Tibial nerve (tissue), 3 donors: Measurements from ENCODE around the gene MSI2.

ENCODE experiments used
- POLR2A ChIP-seq, 2 donors: fragments of 450-650 bp; IDR thresholded peaks; one replicate each; pipeline ENCODE4 v1.6.1; 2017; ENCODE audit warnings: antibody characterized with exemption in 2 of 2, mild to moderate bottlenecking in 2 of 2, moderate library complexity in 2 of 2
- TF ChIP-seq, protein P1 (sequence below), 5 experiments: fragments of 200-600 bp in 3 of 5; fragments of 450-650 bp in 2 of 5; sonication (generic) in 3 of 5; IDR thresholded peaks; one replicate each; pipeline ENCODE4 v1.5.1; 2016 to 2019; ENCODE audit warnings: antibody characterized with exemption in 5 of 5, mild to moderate bottlenecking in 3 of 5, moderate library complexity in 2 of 5

DNA sequence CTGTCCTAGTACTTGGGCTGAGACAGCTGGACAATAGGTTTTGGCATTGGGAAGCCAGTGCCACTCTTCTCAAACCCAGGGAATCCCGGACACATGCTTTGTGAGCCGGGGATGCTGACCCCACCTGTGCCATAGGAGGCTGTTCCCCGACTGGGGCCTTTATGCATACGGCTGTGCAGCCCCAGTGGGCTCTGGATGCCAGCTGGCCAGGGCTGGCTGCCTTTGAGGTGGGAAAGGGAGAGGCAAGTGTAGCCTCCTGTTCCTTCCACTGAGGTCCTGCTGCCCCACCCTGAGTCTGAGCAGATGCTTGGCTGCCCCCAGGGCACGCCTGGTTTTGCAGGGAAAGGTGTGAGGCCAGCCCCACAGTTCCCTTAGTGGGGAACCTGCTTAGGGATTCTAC, 383.1 kb downstream of the MSI2 start:
- TF ChIP-seq, protein P1, sequence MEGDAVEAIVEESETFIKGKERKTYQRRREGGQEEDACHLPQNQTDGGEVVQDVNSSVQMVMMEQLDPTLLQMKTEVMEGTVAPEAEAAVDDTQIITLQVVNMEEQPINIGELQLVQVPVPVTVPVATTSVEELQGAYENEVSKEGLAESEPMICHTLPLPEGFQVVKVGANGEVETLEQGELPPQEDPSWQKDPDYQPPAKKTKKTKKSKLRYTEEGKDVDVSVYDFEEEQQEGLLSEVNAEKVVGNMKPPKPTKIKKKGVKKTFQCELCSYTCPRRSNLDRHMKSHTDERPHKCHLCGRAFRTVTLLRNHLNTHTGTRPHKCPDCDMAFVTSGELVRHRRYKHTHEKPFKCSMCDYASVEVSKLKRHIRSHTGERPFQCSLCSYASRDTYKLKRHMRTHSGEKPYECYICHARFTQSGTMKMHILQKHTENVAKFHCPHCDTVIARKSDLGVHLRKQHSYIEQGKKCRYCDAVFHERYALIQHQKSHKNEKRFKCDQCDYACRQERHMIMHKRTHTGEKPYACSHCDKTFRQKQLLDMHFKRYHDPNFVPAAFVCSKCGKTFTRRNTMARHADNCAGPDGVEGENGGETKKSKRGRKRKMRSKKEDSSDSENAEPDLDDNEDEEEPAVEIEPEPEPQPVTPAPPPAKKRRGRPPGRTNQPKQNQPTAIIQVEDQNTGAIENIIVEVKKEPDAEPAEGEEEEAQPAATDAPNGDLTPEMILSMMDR (IDR thresholded peaks at IDR 0.05): no peak
- no peak for TF ChIP-seq POLR2A (IDR thresholded peaks at IDR 0.05)
